Upper lobe of right lung (tissue), 1 donor: ENCODE results near the gene N4BP2L2. TPM values are rescaled to one million over a fixed set of nuclear protein-coding genes. Genes with fewer than 3 reads are reported as not detected.

Experiments
- ATAC-seq: fragments of 200-7000 bp; cut with Tn5 transposase; one replicate; pipeline ENCODE4 v1.9.1; 2020; ENCODE audit warnings: mild to moderate bottlenecking, moderate library complexity
- DNase-seq: peaks from one replicate; pipeline ENCODE4 v3.0.0-alpha.2; 2020
- H3K27ac ChIP-seq: fragments of 200-600 bp; one replicate; pipeline ENCODE4 v1.8.0; 2022
- H3K27me3 ChIP-seq: fragments of 200-600 bp; one replicate; pipeline ENCODE4 v1.8.0; 2022; ENCODE audit warnings: mild to moderate bottlenecking
- H3K36me3 ChIP-seq: fragments of 200-600 bp; one replicate; pipeline ENCODE4 v1.8.0; 2022
- H3K4me1 ChIP-seq: fragments of 200-600 bp; one replicate; pipeline ENCODE4 v1.8.0; 2022
- H3K4me3 ChIP-seq: fragments of 200-600 bp; one replicate; pipeline ENCODE4 v1.8.0; 2022; ENCODE audit warnings: mild to moderate bottlenecking
- H3K9me3 ChIP-seq: fragments of 200-600 bp; one replicate; pipeline ENCODE4 v1.8.0; 2022
- intact Hi-C: fragments of 100-400 bp; cut with DNase I; formaldehyde crosslinking; loops from one replicate; pipeline ENCODE4 v1.11.0; 2022
- total RNA-seq: library from RNA; stranded (reverse); fragmentation: NEBNext Ultra II Directional; extraction: Animal tissue kit (Norgen Biotek cat#: 25700); gene quantifications from one replicate; pipeline ENCODE4 v1.2.1, GENCODE V29; 2021
- TF ChIP-seq, protein P1 (sequence below): fragments of 200-600 bp; IDR thresholded peaks from one replicate; pipeline ENCODE4 v1.8.0; 2022; ENCODE audit warnings: antibody characterized with exemption
- donor health status: DM: no; HTN: yes; CAD: no; lungs with severe emphysema.

The N4BP2L2 gene
- total RNA-seq, 1 donor from 2014 or later: 168 TPM

DNA sequence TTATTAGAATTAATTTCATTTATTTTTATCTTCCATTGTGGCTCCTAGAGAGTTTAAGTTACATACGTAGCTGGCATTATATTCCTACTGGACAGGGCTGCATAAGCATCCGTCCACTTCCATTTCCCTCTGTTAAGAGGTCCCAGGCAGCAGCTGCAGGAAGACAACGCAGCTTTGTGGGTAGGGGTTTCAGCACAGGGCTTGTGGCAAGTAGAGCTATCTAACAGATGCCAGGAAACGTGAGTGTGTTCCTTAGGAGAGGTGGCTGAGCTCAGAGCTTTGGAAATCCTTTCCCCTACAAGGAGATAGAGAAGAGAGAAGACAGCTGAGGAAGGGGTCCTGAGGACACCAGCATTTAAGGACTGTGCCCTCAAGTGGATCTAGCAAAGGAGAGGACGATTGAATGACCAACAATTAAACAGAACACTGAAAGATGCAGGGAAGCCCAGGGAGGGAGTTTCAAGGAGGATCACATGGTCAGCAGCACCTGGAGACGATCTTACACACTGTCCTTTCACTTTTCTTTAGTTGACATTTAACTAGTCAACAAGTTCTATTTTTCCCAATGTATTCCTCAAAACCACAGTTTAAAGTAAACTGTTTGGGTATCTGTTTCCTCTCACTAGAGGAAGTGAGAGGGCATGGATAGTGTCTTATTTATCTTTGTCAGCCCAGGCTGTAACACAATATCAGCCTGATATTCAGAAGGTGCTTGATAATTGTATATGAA, 108.4 kb downstream of the N4BP2L2 start:
- no peaks in the 10 kb centered on the region for H3K36me3 ChIP-seq
- no peaks in the 10 kb centered on the region for H3K9me3 ChIP-seq
- H3K27ac ChIP-seq: no peak overlapping the region
- TF ChIP-seq, protein P1, sequence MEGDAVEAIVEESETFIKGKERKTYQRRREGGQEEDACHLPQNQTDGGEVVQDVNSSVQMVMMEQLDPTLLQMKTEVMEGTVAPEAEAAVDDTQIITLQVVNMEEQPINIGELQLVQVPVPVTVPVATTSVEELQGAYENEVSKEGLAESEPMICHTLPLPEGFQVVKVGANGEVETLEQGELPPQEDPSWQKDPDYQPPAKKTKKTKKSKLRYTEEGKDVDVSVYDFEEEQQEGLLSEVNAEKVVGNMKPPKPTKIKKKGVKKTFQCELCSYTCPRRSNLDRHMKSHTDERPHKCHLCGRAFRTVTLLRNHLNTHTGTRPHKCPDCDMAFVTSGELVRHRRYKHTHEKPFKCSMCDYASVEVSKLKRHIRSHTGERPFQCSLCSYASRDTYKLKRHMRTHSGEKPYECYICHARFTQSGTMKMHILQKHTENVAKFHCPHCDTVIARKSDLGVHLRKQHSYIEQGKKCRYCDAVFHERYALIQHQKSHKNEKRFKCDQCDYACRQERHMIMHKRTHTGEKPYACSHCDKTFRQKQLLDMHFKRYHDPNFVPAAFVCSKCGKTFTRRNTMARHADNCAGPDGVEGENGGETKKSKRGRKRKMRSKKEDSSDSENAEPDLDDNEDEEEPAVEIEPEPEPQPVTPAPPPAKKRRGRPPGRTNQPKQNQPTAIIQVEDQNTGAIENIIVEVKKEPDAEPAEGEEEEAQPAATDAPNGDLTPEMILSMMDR: no peak
- peaks cover 22% of the 10 kb centered on the region for H3K4me1 ChIP-seq
- ATAC-seq: no peak
- DNase-seq: no peak
- no peak overlapping the region for H3K4me3 ChIP-seq
- H3K27me3 ChIP-seq: no peaks in the 10 kb centered on the region
- intact Hi-C loops: no loop called here

DNA sequence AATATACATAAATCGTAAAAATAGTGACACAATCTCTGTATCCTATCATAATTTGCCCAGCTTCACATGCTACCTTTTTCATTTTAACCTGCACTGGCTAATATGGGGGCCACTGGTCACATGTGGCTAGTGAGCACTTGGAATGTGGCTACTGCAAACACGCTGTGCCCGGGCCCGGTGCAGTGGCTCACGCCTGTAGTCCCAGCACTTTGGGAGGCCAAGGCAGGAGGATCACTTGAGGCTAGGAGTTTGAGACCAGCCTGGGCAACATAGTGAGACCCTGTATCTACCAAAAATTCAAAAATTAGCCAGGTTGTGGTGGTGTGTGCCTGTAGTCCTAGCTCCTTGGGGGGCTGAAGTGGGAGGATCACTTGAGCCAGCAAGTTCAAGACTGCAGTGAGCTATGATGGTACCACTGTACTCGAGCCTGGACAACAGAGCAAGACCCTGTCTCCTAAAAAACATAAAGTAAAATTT, 109.1 kb downstream of the N4BP2L2 start:
- H3K27ac ChIP-seq: peak overlapping the region; percentile 92
- ATAC-seq: no peak

DNA sequence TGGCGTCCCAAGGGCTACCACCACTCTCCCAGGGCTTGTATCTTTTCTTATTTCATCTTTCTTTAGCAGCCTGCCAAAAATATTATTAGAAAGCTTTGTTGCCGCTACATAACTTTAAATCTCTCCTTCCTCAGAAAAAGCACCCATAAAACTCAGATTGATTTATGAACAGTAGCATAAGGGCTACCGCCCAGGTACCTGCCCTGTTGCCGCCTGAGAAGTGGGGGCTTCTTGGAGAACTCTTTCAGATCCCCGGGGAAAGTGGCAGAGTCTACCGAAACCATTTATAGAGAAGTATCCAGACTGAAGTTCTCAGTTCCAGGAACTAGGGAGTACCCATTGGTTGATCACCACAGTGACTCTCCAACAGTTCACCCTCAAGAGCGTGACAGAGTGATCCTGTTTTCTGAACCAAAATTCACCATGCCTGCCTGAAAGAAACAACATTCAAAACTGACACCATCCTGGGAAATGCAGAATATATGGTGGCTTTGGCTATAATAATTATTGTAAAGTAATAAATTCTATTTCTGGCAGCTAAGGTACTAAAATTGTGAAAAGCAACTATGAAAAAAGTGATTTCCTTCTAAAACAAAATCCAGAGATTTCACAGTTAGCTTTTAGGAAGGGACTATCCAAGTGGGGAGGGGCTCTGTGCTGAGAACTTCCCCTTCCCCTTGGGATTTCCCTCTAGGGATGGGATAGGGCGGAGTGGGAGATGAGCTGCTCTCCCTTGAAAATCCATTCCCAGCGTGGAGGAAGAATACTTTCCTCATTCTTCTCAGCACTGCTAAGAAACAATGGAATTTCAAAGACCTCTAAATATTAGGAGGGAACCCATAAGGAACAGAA, 109.8 kb downstream of the N4BP2L2 start:
- intact Hi-C loops: no loop called here
- Histone ChIP-seq H3K36me3 (no peaks in the 10 kb centered on the region), H3K4me3 (peak overlapping the region; percentile 90), H3K4me1 (peaks cover 25% of the 10 kb centered on the region), H3K27me3 (no peaks in the 10 kb centered on the region), H3K9me3 (no peaks in the 10 kb centered on the region), H3K27ac (peak overlapping the region; percentile 92)
- ATAC-seq: peak; percentile 46
- TF ChIP-seq, protein P1: no peak
- DNase-seq: no peak

More for the DNA sequence above, 109.1 kb downstream of the N4BP2L2 start:
- peaks cover 25% of the 10 kb centered on the region for H3K4me1 ChIP-seq
- no peaks in the 10 kb centered on the region for H3K27me3 ChIP-seq
- TF ChIP-seq, protein P1: no peak
- no peaks in the 10 kb centered on the region for H3K9me3 ChIP-seq
- H3K36me3 ChIP-seq: no peaks in the 10 kb centered on the region
- no peak overlapping the region for H3K4me3 ChIP-seq
- no peak for DNase-seq
- intact Hi-C loops: no loop called here

DNA sequence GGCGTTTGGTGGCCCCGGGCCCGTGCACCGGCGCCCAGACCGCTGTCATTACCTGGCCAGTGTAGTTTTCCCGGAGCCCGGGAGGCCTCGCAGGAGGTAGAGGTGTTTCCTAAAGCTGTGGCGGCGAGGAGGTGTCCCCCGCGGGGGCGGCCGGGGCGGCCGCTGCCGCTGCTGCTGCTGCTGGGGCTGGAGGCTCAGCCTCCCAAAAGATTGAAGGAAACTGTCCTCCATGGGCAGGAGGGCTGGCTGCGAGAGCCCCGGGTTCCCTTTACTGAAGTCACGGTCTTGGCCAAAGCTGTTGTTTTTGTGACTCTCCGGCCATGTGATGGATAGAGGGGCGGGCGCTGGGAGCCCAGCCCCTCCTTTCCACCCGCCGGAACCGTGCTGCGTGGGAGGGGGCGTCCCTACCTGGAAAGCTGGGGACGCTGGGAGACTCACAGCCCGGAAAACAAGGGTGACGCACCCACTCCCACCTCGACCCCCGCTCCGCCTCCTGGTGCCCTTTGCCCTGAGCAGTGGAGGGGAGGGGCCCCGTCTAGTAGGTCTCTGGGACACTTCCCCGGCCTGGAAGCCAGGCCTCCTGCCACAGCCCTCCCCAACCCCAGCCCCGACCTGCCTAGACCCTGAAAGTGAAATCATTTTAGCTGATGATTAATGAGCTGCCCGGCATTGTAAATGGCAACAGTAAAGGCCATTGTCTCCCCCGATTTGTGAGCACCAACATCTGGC, 110.6 kb downstream of the N4BP2L2 start, which contains the start of gene N4BP2L1:
Gene N4BP2L1 (minus strand): TSS at position 279 of the 729 bp plus-strand sequence. CDS start 48 bp downstream, at position 231.
- TF ChIP-seq, protein P1: no peak
- no peaks in the 10 kb centered on the region for H3K9me3 ChIP-seq
- peaks cover 25% of the 10 kb centered on the region for H3K4me1 ChIP-seq
- H3K27me3 ChIP-seq: no peaks in the 10 kb centered on the region
- peak within 1 kb of the TSS; percentile 92 for H3K27ac ChIP-seq
- intact Hi-C loops: no loop called here
- DNase-seq (peak; percentile 93), ATAC-seq (peak; percentile 87)
- no peaks in the 10 kb centered on the region for H3K36me3 ChIP-seq
- H3K4me3 ChIP-seq: peak within 1 kb of the TSS; percentile 90
